A549 (cell line): ENCODE data around the gene GMPR2.

Experiments
- CEBPB ChIP-seq, 2 experiments: fragments of >200 bp in 1 of 2; sonication (Bioruptor Twin) in 1 of 2; formaldehyde crosslinking in 1 of 2; IDR thresholded peaks; 2 replicates each; pipeline ENCODE4 v1.6.1; 2012 to 2016
- FOSB ChIP-seq: fragments of 250-450 bp; sonication (Bioruptor Pico); IDR thresholded peaks from 2 replicates; pipeline ENCODE4 v1.5.0; 2020; ENCODE audit warnings: mild to moderate bottlenecking, moderate library complexity
- MAZ ChIP-seq: fragments of 150-350 bp; IDR thresholded peaks from 2 replicates; pipeline ENCODE4 v1.6.1; 2014; ENCODE audit warnings: antibody characterized with exemption, low read depth, low read length, borderline replicate concordance
- RAD21 ChIP-seq, 2 experiments: fragments of >200 bp in 1 of 2; sonication (Bioruptor Twin) in 1 of 2; formaldehyde crosslinking in 1 of 2; IDR thresholded peaks in 1 of 2; conservative IDR thresholded peaks in 1 of 2; 2 replicates in 1 of 2; 3 replicates in 1 of 2; pipeline ENCODE4 v1.6.1; 2012 to 2018; ENCODE audit warnings: inconsistent platforms in 1 of 2
- SREBF2 ChIP-seq: fragments of 450-650 bp; IDR thresholded peaks from 2 replicates; pipeline ENCODE4 v1.6.1; 2014; ENCODE audit warnings: mild to moderate bottlenecking, moderate library complexity
- TF ChIP-seq, protein P1 (sequence below): fragments of 200-600 bp; sonication (generic); IDR thresholded peaks from 2 replicates; pipeline ENCODE4 v1.6.1; 2016; ENCODE audit warnings: antibody characterized with exemption, mild to moderate bottlenecking, moderate library complexity
- TF ChIP-seq, protein P2 (sequence below): fragments of >200 bp; sonication (Bioruptor Twin); formaldehyde crosslinking; IDR thresholded peaks from 3 replicates; pipeline ENCODE4 v1.5.1; 2016
- TF ChIP-seq, protein P3 (sequence below): IDR thresholded peaks from 2 replicates; pipeline ENCODE4 v1.6.1; 2012
- TF ChIP-seq, protein P4 (sequence below): fragments of 450-650 bp; IDR thresholded peaks from 2 replicates; pipeline ENCODE4 v1.6.1; 2014; ENCODE audit warnings: antibody characterized with exemption
- TF ChIP-seq, protein P5 (sequence below): IDR thresholded peaks from 2 replicates; pipeline ENCODE4 v1.6.1; 2012

DNA sequence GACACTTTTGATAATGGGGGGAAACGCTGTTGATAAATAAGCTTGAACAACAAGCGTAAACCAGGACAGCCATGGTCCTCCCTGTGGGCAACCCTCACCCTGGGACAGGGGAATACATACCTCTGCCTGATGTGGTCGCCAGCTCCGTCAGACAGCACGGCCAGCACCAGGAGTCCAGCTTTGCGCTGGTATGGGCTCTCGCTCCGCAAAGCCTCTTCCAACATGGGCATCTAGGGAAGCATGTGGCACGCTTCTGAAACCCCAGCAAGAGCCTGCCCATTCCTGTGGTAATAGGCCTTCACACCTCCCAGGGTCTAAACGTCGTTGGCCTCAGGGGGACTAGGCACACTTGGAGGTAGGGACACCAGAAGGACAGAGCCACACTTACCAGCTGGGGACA, 47.0 kb upstream of the GMPR2 start:
- TF ChIP-seq, protein P1, sequence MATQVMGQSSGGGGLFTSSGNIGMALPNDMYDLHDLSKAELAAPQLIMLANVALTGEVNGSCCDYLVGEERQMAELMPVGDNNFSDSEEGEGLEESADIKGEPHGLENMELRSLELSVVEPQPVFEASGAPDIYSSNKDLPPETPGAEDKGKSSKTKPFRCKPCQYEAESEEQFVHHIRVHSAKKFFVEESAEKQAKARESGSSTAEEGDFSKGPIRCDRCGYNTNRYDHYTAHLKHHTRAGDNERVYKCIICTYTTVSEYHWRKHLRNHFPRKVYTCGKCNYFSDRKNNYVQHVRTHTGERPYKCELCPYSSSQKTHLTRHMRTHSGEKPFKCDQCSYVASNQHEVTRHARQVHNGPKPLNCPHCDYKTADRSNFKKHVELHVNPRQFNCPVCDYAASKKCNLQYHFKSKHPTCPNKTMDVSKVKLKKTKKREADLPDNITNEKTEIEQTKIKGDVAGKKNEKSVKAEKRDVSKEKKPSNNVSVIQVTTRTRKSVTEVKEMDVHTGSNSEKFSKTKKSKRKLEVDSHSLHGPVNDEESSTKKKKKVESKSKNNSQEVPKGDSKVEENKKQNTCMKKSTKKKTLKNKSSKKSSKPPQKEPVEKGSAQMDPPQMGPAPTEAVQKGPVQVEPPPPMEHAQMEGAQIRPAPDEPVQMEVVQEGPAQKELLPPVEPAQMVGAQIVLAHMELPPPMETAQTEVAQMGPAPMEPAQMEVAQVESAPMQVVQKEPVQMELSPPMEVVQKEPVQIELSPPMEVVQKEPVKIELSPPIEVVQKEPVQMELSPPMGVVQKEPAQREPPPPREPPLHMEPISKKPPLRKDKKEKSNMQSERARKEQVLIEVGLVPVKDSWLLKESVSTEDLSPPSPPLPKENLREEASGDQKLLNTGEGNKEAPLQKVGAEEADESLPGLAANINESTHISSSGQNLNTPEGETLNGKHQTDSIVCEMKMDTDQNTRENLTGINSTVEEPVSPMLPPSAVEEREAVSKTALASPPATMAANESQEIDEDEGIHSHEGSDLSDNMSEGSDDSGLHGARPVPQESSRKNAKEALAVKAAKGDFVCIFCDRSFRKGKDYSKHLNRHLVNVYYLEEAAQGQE = no peak
- TF ChIP-seq, protein P2, sequence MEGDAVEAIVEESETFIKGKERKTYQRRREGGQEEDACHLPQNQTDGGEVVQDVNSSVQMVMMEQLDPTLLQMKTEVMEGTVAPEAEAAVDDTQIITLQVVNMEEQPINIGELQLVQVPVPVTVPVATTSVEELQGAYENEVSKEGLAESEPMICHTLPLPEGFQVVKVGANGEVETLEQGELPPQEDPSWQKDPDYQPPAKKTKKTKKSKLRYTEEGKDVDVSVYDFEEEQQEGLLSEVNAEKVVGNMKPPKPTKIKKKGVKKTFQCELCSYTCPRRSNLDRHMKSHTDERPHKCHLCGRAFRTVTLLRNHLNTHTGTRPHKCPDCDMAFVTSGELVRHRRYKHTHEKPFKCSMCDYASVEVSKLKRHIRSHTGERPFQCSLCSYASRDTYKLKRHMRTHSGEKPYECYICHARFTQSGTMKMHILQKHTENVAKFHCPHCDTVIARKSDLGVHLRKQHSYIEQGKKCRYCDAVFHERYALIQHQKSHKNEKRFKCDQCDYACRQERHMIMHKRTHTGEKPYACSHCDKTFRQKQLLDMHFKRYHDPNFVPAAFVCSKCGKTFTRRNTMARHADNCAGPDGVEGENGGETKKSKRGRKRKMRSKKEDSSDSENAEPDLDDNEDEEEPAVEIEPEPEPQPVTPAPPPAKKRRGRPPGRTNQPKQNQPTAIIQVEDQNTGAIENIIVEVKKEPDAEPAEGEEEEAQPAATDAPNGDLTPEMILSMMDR = no peak
- TF ChIP-seq, protein P3, sequence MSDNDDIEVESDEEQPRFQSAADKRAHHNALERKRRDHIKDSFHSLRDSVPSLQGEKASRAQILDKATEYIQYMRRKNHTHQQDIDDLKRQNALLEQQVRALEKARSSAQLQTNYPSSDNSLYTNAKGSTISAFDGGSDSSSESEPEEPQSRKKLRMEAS = no peak
- TF ChIP-seq RAD21 (conservative IDR thresholded peaks at IDR 0.05 in 1 of 2, IDR thresholded peaks at IDR 0.05 in 1 of 2) (no peak), MAZ (no peak), CEBPB (IDR thresholded peaks at IDR 0.05) (no peak), FOSB (CRISPR knock-in tag) (no peak), SREBF2 (no peak)
- TF ChIP-seq, protein P4, sequence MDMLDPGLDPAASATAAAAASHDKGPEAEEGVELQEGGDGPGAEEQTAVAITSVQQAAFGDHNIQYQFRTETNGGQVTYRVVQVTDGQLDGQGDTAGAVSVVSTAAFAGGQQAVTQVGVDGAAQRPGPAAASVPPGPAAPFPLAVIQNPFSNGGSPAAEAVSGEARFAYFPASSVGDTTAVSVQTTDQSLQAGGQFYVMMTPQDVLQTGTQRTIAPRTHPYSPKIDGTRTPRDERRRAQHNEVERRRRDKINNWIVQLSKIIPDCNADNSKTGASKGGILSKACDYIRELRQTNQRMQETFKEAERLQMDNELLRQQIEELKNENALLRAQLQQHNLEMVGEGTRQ = no peak
- TF ChIP-seq, protein P5, sequence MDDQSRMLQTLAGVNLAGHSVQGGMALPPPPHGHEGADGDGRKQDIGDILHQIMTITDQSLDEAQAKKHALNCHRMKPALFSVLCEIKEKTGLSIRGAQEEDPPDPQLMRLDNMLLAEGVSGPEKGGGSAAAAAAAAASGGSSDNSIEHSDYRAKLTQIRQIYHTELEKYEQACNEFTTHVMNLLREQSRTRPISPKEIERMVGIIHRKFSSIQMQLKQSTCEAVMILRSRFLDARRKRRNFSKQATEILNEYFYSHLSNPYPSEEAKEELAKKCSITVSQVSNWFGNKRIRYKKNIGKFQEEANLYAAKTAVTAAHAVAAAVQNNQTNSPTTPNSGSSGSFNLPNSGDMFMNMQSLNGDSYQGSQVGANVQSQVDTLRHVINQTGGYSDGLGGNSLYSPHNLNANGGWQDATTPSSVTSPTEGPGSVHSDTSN = no peak
